Hematopoietic multipotent progenitor cell treated with erythropoietin and hydrocortisone succinate and interleukin-3 and kit ligand, for 17 days (in vitro differentiated cells): ENCODE measurements around the gene MARCHF4.

ENCODE experiments used
- DNase-seq: peaks from one replicate; pipeline ENCODE4 v3.0.0-alpha.2; 2015; ENCODE audit warnings: low spot score

MARCHF4 gene

DNA sequence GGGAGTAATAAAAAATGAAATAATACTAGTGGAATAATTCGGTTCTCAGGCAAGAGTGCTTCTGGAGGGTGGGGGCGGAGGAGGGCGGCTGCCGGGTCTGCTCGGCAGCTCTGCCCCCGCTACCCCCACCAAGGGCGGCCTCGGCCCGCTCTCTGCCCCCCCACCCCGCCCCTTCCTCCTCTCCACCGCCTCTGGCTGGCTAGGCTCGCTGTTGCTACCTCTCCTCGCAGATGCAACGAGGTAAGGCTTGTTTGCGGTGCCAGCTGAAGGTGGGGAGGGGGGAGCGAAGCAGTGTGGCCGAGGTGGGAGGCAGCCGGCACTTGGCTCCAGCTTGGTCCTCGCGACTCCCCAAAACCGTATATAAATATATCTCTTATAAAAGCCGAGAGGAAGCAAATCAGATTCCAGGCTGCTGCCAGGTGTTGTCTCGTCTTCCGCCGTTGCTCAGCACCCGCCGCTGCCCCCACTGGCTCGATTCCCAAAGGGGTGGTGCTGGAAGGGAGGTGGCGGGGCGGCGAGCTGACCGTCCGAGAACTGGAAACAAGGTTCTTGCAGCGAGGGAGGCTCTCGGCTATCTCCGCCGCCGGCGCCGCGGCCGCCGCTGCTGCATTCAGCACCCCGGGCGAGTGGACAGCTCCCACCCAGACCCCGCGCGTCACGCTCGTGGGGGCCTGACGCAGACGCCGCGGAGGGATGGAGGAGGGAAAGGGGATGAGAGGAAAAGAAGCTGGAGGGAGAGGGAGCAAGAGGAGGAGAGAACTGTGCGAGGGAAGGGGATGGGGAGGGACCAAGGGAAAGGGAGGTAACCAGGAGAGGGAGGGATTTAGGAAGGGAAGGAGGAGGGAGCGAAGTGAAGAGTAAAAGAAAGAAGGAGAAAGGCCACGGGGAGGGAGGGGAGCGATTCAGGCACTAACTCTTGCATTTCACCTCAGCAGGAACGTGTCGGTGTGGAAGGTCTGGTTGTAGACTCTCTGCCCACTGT, at the start of gene MARCHF4:
MARCHF4 (minus strand) TSS at position 763 of the 982 bp plus-strand sequence. CDS start 2,223 bp downstream, outside the sequence.
- DNase-seq, result no peak

DNA sequence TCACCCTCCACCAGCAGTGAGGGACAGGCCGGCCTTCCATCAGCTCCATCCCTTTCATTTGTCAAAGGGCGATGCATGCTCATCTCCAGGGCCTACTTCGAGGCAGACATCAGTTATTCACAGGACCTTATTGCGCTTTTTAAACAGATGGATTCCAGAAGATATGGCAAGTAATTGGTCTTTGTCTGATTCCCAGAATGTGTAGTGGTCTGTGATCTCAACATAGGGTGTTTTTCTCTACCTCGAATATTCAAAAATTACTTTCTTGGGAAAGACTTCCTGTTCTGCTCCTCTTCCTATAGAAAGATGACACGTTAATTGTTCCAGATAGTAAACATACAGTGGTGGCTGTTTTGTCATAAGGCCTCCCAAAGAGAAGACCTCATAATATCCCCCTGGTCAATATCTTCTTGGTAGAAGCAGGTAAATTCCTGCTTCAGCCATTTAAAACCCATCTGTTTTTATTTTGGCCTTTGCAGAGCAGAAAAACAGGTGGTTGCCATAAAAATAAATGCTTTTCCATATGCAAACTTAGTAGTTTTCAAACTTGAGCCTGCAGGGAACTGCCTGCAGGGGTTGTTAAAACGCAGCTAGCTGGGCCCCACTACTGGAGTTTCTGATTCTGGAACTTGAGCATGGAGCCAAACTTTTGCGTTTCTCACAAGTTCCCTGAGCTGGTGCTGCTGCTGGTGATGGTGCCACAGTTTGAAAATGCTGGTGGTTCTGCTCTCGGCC, 48.3 kb upstream of the MARCHF4 start:
- DNase-seq, result no peak

GRCh38 chr2:216418981-216419380, 46.7 kb upstream of the MARCHF4 start:
- no peak for DNase-seq

GRCh38 chr2:216416571-216417307, 44.5 kb upstream of the MARCHF4 start:
- DNase-seq, result no peak

GRCh38 chr2:216415541-216415940, 43.3 kb upstream of the MARCHF4 start:
- no peak for DNase-seq

DNA sequence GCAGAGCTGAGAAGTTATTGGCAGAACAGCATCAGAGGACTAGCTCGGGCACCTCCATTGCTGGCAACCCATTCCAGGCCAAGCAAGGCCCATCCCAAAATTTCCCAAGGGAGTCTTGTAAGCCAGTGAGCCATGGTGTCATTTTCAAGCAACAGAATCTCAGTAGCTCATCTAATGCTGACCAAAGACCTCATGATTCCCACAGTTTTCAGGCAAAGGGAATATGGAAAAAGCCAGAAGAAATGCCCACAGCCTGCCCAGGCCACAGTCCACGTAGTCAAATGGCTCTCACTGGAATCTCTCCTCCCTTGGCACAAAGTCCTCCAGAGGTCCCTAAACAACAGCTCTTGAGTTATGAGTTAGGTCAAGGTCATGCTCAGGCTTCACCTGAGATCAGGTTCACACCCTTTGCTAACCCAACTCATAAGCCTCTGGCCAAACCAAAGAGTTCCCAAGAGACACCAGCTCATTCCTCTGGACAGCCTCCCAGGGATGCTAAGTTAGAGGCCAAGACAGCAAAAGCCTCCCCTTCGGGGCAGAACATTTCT, 42.6 kb upstream of the MARCHF4 start:
- no peak for DNase-seq

DNA sequence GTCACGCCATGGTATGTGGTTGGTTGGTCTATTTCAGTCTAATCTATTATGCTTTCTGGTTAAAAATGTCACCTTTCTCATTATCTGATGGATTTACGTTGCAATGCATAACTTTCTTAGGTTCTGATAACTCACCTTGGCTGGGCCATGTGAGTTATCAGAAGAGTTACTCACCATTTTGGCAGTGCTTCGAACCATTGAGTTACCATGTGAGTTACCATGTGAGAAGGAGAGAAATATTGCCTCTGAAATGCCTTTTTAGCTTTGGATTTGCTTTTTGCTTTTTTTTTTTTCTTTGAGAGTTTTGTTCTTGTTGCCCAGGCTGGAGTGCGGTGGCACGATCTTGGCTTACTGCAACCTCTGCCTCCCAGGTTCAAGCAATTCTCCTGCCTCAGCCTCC, 41.6 kb upstream of the MARCHF4 start:
- DNase-seq, result no peak

DNA sequence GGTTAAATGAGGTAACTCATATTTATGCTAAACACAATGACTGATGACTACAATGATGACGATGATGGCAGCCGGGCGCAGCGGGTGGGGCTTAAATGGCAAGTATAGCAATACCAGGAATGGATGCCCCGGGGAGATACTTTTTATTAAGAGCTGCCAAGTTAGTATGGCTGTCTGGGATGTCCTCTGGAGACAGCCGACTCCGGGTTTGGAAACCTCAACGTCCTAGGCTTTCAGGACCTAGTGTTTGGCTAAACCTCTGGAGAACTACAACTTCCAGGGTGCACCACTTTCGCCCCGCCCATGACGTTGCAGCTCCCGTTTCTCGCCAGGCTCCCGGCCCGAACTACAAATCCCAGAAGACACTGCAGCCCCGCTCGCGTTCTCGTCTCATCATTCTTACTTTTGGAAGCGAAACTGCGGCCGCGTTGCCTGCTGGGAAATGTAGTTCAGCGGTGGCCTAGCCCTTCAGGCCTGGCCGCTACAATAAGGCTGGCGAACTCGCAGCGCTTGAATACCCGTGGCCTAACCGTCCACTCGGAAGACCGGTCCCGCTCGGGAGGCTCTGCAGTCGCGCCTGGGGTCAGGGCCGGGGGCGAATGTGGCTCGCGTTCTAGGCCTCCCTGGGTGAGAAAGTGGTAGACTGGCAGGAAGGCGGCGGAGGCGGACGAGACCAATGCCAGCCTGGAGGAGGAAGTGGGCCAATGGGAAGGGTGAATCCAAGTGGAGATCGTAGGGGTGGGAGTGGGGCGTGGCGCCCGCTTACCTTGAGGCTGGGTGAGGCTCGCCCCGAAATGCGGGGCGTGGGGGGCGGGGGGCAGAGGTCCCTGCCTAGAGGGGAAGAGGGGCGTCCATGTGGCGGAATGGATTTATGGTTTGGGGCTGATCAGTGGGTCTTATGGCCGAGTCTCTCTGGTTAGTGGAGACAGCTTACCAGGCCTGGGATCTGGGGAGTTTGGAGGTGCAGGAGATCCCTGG, 40.0 kb upstream of the MARCHF4 start, which contains the start of gene SMARCAL1:
SMARCAL1 (plus strand) TSS at position 463 of the 978 bp plus-strand sequence. CDS start 2,221 bp downstream, outside the sequence.
- DNase-seq, result peak; percentile 99

GRCh38 chr2:216410550-216410949, 38.3 kb upstream of the MARCHF4 start:
- DNase-seq, result no peak

GRCh38 chr2:216408426-216409290, 36.4 kb upstream of the MARCHF4 start:
- no peak for DNase-seq

DNA sequence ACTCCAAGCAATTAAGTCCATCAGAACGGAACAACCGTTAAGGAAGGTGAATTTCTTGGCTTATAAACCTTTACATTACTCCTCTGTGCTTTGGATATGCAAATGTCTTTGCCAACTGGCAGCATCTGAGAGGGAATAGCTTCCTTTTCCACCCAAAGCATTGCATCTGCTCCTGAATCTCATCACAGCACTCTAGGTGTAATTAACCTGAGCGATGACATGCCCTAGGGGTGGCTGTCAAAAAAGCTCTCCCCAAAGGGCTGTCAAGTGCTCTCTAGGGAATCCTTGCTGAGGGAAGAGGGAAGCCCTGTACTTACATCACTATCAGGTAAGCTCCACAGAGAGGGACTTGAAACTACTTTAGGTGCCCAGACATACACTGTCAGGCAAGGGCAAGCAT, 34.5 kb upstream of the MARCHF4 start:
- no peak for DNase-seq

DNA sequence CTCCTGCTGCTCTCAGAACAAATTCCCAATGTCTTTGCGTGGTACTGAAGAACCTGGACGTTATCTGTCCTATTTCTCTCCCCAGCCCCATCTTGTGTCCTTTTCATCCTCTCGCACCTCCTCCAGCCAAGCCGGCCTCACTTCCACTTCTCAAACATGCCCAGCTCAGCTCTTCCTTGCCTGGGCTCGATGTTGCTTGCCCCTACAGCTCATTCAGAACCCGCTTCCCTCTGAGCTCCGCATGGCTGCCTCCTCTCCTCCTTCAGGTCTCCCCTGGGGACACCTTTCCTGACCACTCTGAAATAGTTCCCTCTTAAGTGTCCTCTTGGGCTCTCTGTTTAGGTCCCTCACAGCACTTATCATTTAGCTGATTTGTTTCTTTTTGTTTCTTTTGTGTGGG, 33.3 kb upstream of the MARCHF4 start:
- DNase-seq, result no peak

DNA sequence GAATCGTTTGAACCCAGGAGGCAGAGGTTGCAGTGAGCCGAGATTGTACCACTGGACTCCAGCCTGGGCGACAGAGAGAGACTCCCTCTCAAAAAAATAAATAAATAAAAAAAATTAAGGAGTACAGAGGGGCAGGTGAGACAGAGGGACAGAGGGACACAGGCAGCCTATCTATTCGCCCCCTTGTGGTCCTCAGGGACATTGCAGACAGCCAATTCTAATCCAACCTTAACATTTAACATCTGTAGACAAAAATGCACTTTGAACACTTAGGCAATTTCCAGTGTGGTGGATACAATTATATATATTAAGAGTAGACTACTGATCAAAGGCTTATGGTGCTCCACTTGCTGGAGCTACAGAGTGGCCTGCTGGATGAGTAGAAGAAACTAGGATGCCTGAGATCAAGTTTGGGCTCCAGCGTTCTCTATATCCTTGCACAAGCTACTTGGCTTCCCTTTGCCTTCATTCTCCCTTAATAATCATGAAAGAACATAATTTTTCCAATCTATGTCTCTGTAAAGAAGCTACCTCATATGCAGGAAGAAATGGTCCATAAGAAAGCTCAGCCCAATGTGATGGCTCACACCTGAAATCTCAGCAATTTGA, 31.8 kb upstream of the MARCHF4 start:
- DNase-seq, result peak; percentile 61

DNA sequence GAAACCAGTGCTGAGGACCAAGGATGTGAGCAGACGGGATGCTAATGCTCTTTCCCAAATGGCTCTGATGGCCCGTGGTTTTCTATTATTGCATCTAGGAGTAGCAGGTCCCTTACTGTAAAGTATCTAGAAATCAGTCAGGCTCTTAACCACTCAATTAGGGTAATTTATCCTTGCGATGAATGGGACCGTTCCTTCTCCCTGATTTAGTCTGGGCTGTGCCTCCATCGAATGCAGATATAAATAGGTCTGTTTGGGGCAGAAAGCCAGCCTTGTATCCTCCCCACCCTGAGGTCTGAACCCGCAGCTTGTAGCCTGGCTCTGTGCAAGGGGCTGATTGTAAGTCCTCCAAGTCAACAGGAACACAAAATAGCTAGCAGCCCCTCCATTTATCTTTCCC, 30.5 kb upstream of the MARCHF4 start:
- no peak for DNase-seq

GRCh38 chr2:216399621-216400020, 27.3 kb upstream of the MARCHF4 start:
- DNase-seq, result no peak

GRCh38 chr2:216394881-216395280, 22.6 kb upstream of the MARCHF4 start:
- DNase-seq, result no peak

GRCh38 chr2:216392945-216393840, 20.9 kb upstream of the MARCHF4 start:
- DNase-seq, result no peak

DNA sequence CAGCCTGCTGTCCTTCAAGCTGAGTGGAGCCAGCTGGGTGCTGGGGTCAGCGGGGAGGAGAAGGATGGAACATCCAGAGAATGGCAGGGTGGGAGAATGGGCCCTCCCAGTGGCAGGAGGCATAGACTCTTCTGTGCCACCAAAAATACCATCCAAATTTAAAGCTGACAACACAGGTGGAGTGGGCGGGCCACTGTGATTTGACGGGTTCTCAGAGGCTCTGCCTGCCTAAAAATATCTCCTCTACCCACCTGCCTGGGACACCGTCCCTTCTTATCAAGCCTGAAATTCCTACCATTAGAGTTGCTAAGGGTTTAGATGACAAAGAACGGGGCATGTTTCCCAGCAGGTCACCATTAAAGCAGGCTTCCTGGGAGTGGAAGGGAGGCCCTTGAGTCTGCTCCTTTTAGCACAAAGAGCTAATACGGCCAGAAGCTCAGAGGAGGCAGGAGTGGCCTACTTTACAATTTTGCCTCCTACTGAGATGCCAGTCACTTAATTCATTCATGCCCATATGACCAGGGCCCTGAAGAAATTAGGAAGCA, 19.8 kb upstream of the MARCHF4 start:
- DNase-seq, result no peak
